Naive thymus-derived CD4-positive, alpha-beta T cell (primary cell): Measurements from ENCODE around the gene NHS. TPM values are rescaled to one million over a fixed set of nuclear protein-coding genes. Genes with fewer than 3 reads are reported as not detected.

Experiments
- ATAC-seq: fragments of 150-1000 bp; cut with Tn5 transposase; 2 replicates; pipeline ENCODE4 v1.10.0; 2021; ENCODE audit warnings: mild to moderate bottlenecking, moderate library complexity
- CTCF ChIA-PET: fragments of 350-600 bp; sonication (Branson Sonifier 250); formaldehyde crosslinking; loops from one replicate; lab custom pipeline; 2021; ENCODE audit warnings: antibody characterized with exemption; lab: Charles Lee
- POLR2A ChIA-PET: fragments of 350-600 bp; sonication (Branson Sonifier 250); formaldehyde crosslinking; loops from one replicate; lab custom pipeline; 2021; ENCODE audit warnings: antibody characterized with exemption, inconsistent platforms; lab: Charles Lee
- DNase-seq, 9 donors: peaks; one replicate each; pipeline versions ENCODE4 v3.0.0 to v3.0.0-alpha.2; 2020 to 2022; ENCODE audit warnings: mixed read lengths in 1 of 9
- H3K27ac ChIP-seq: one replicate; pipeline ENCODE4 v1.7.0; 2013; ENCODE audit warnings: mild to moderate bottlenecking, low read depth, low read length, moderate library complexity
- H3K27me3 ChIP-seq, 2 donors: one replicate each; pipeline ENCODE4 v1.7.0; 2013; ENCODE audit warnings: low read length in 2 of 2, mild to moderate bottlenecking in 2 of 2, moderate library complexity in 2 of 2; ENCODE audit not compliant: control insufficient read depth in 2 of 2, insufficient read depth in 2 of 2
- H3K36me3 ChIP-seq, 3 experiments: 1 replicate in 2 of 3; 2 replicates in 1 of 3; pipeline ENCODE4 v1.7.0; 2013; ENCODE audit warnings: low read length in 3 of 3, mild to moderate bottlenecking in 3 of 3, moderate library complexity in 1 of 3; ENCODE audit not compliant: insufficient read depth in 3 of 3, control insufficient read depth in 2 of 3
- H3K4me1 ChIP-seq, 2 donors: one replicate each; pipeline ENCODE4 v1.7.0; 2013; ENCODE audit warnings: low read length in 2 of 2, mild to moderate bottlenecking in 2 of 2, moderate library complexity in 1 of 2; ENCODE audit not compliant: control insufficient read depth in 2 of 2, insufficient read depth in 2 of 2
- H3K4me3 ChIP-seq: 2 replicates; pipeline ENCODE4 v1.7.0; 2013; ENCODE audit warnings: mild to moderate bottlenecking, low read length
- H3K9me3 ChIP-seq, 3 experiments: 1 replicate in 2 of 3; 2 replicates in 1 of 3; pipeline ENCODE4 v1.7.0; 2013; ENCODE audit warnings: low read length in 3 of 3; ENCODE audit not compliant: control insufficient read depth in 2 of 3
- H3K27ac Mint-ChIP-seq, 9 donors: one replicate each; pipeline ENCODE4 v1.8.0; 2020 to 2022; ENCODE audit warnings: mixed read lengths in 9 of 9, mild to moderate bottlenecking in 8 of 9, moderate library complexity in 5 of 9, inconsistent platforms in 2 of 9
- H3K27me3 Mint-ChIP-seq, 5 donors: one replicate each; pipeline ENCODE4 v1.8.0; 2021 to 2022; ENCODE audit warnings: mixed read lengths in 5 of 5, mild to moderate bottlenecking in 1 of 5
- H3K36me3 Mint-ChIP-seq, 5 donors: one replicate each; pipeline ENCODE4 v1.8.0; 2020 to 2022; ENCODE audit warnings: mixed read lengths in 5 of 5, mild to moderate bottlenecking in 3 of 5, inconsistent platforms in 1 of 5
- H3K4me1 Mint-ChIP-seq, 7 donors: one replicate each; pipeline ENCODE4 v1.8.0; 2020 to 2022; ENCODE audit warnings: mixed read lengths in 7 of 7, mild to moderate bottlenecking in 3 of 7, inconsistent platforms in 1 of 7
- H3K4me3 Mint-ChIP-seq, 10 donors: one replicate each; pipeline ENCODE4 v1.8.0; 2020 to 2022; ENCODE audit warnings: mild to moderate bottlenecking in 10 of 10, mixed read lengths in 10 of 10, moderate library complexity in 6 of 10, inconsistent platforms in 2 of 10
- H3K9me3 Mint-ChIP-seq, 11 donors: one replicate each; pipeline ENCODE4 v1.8.0; 2020 to 2022; ENCODE audit warnings: mixed read lengths in 11 of 11, mild to moderate bottlenecking in 4 of 11, inconsistent platforms in 1 of 11, moderate library complexity in 1 of 11
- intact Hi-C, 2 donors: fragments of 100-400 bp; cut with micrococcal nuclease; formaldehyde crosslinking; loops; one replicate each; pipeline ENCODE4 v1.15.1; 2023
- polyA plus RNA-seq, 2 donors: library from polyadenylated mRNA; unstranded; fragments of 300-500 nt; fragmentation: Illumina TruSeq; gene quantifications; one replicate each; pipeline ENCODE4 v1.2.3, GENCODE V29; 2021
- total RNA-seq, 6 experiments: library from RNA in 5 of 6; stranded (reverse) in 5 of 6; gene quantifications; 1 replicate in 5 of 6; 2 replicates in 1 of 6; pipeline ENCODE4 v1.2.3 and lab custom pipeline; 2021 to 2026

NHS gene
- total and polyA plus RNA-seq, 7 experiments from 2014 or later = 0.02 to 2.6 (median 0.32) TPM; not detected in 1

DNA sequence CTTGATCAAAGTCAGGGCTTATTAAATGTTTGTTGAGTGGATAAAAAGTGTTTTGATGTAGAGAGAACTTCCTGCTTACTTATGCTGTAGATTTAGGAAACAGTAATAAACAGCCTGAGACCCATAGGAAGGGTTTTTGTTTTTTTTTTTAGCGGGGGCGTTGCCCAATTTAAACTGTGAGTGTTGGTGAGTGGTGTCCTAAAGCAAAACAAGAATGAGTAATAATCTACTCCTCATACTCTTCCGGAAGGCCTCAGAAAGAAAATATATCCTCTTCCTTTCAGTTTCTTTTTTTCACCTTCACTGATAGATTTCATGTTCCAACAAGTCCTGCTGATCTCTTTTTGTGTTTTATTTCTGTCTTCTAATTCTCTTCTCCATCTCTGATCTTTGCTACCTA lies 257.9 kb downstream of the NHS start:
- POLR2A ChIA-PET = no interaction called here
- Mint-ChIP-seq H3K27ac (peak overlapping the region in 4 of 9 donors; percentile 46 to 82 (median 64)), H3K27me3 (no peaks in the 10 kb centered on the region), H3K4me3 (peak overlapping the region in 3 of 10 donors; percentile 14 to 69 (median 57)), H3K36me3 (no peaks in the 10 kb centered on the region), H3K4me1 (peaks cover 0 to 9% (median 6%) of the 10 kb centered on the region in 7 donors), H3K9me3 (peaks cover 0 to 2% (median 0%) of the 10 kb centered on the region in 11 donors)
- H3K27me3 ChIP-seq = no peaks in the 10 kb centered on the region
- intact Hi-C loops = loop anchor here in 1 of 2 donors (2.0 kb wide), 1 partner anchor 22 kb away; no protein-coding TSS in a partner anchor
- H3K4me3 ChIP-seq = no peak overlapping the region
- H3K4me1 ChIP-seq = peaks cover 0 to 5% of the 10 kb centered on the region in 2 donors
- CTCF ChIA-PET = no interaction called here
- DNase-seq (no peak), ATAC-seq (no peak)
- H3K9me3 ChIP-seq = no peaks in the 10 kb centered on the region
- H3K27ac ChIP-seq = no peak overlapping the region
- H3K36me3 ChIP-seq = no peaks in the 10 kb centered on the region

DNA sequence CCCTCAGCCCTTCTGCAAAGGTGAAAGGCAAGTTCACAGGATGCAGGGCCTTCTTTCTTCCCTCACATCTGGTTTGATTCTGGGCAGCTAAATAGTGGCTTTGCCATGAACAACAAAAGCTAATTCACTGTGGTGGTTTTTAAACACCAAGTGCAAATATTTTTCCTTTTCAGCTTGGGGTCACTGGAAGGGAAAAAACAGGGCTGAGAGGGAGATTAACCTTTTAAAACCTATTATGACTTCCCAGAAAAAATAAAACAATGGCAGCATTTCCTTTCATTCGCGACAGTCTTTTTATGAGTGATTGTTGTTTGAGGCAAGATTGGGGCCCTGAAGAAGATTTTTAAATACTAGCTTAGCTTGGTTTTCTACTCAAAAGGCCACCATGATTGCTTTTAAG lies 258.5 kb downstream of the NHS start:
- POLR2A ChIA-PET = no interaction called here
- no peaks in the 10 kb centered on the region for H3K27me3 ChIP-seq
- no peaks in the 10 kb centered on the region for H3K36me3 ChIP-seq
- Mint-ChIP-seq H3K4me1 (peaks cover 0 to 9% (median 6%) of the 10 kb centered on the region in 7 donors), H3K27me3 (no peaks in the 10 kb centered on the region), H3K9me3 (peaks cover 0 to 2% (median 0%) of the 10 kb centered on the region in 11 donors), H3K36me3 (no peaks in the 10 kb centered on the region), H3K4me3 (peak overlapping the region in 1 of 10 donors; percentile 69), H3K27ac (peak overlapping the region in 3 of 9 donors; percentile 46 to 82 (median 56))
- no peak overlapping the region for H3K27ac ChIP-seq
- ATAC-seq (no peak), DNase-seq (no peak)
- no peak overlapping the region for H3K4me3 ChIP-seq
- H3K9me3 ChIP-seq = no peaks in the 10 kb centered on the region
- H3K4me1 ChIP-seq = peaks cover 0 to 5% of the 10 kb centered on the region in 2 donors
- intact Hi-C loops = loop anchor here in 1 of 2 donors (2.0 kb wide), 1 partner anchor 21 kb away; no protein-coding TSS in a partner anchor
- CTCF ChIA-PET = interaction anchor here (0.6 kb wide), 1 partner anchor 1279 kb away, joined by 3 read pairs; no protein-coding TSS in a partner anchor

DNA sequence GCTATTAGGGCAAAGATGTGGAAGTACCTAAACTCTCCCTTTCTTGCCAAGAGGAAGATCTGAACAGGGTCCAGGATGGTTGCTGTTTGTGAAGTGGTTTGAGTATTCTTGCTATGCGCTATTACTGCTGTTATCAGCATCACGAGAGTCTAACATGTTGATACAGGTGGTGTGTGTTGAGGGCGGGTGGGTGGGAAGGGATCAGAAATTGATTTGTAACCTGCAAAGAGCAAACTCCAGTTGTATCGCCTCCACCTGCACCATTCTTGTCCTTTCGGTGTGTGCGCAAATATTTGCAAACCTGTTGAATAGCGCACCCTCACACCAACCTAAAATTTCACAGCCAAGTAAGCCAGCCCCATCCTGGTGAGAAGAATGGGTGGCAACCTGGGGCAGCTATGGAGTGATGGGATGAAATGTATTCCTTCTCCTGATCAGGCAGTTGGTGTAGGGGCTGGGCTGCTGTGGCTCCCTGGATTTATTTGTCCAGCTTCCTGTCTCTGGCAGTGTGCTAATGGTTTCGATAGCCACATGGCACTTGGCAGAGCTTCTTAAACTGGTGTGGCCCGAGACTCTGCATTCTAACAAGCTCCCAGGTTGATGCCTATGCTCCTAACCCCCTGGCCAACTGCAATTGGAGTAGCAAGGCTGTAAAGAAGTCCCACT lies 259.7 kb downstream of the NHS start:
- H3K27ac ChIP-seq = no peak overlapping the region
- POLR2A ChIA-PET = no interaction called here
- H3K9me3 ChIP-seq = no peaks in the 10 kb centered on the region
- intact Hi-C loops = no loop called here
- Mint-ChIP-seq H3K9me3 (peaks cover 0 to 1% (median 0%) of the 10 kb centered on the region in 11 donors), H3K4me3 (no peak overlapping the region), H3K4me1 (peaks cover 0 to 9% (median 6%) of the 10 kb centered on the region in 7 donors), H3K36me3 (no peaks in the 10 kb centered on the region), H3K27ac (peak overlapping the region in 1 of 9 donors; percentile 68), H3K27me3 (no peaks in the 10 kb centered on the region)
- H3K4me1 ChIP-seq = peaks cover 0 to 5% of the 10 kb centered on the region in 2 donors
- no peaks in the 10 kb centered on the region for H3K36me3 ChIP-seq
- CTCF ChIA-PET = no interaction called here
- no peak for ATAC-seq
- H3K4me3 ChIP-seq = no peak overlapping the region
- H3K27me3 ChIP-seq = no peaks in the 10 kb centered on the region
- DNase-seq = no peak

GRCh38 chrX:17635231-17635630 lies 260.2 kb downstream of the NHS start:
- peaks cover 0 to 1% (median 0%) of the 10 kb centered on the region in 11 donors for H3K9me3 Mint-ChIP-seq
- ATAC-seq (no peak), DNase-seq (no peak)
- peaks cover 0 to 5% of the 10 kb centered on the region in 2 donors for H3K4me1 ChIP-seq
- H3K36me3 Mint-ChIP-seq = no peaks in the 10 kb centered on the region
- ChIA-PET CTCF (no interaction called here), POLR2A (no interaction called here)
- no peaks in the 10 kb centered on the region for H3K27me3 Mint-ChIP-seq
- H3K4me3 ChIP-seq = no peak overlapping the region
- H3K27ac ChIP-seq = no peak overlapping the region
- no peak overlapping the region for H3K27ac Mint-ChIP-seq
- no peak overlapping the region for H3K4me3 Mint-ChIP-seq
- intact Hi-C loops = no loop called here
- H3K27me3 ChIP-seq = no peaks in the 10 kb centered on the region
- H3K36me3 ChIP-seq = no peaks in the 10 kb centered on the region
- H3K9me3 ChIP-seq = no peaks in the 10 kb centered on the region
- H3K4me1 Mint-ChIP-seq = peaks cover 0 to 9% (median 6%) of the 10 kb centered on the region in 7 donors

DNA sequence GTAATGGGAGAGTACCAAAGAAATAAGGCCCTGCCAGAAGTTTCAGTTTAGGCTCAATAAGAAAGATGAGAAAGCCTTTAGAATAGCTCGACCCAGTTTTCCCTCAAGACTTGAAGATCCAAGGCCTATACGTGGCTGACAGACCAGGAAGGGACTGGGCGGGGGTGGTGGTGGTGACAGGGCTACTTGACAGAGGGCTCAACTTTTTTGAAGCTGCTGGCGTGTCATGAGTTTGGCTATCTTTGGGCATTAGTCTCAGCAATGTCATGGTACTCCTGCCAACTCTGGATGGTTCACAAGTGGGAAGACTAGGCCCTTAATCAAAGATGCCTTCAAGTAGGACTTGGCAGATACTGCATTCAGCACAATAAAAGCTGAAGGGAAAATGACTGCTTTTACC lies 262.2 kb downstream of the NHS start:
- H3K36me3 Mint-ChIP-seq = no peaks in the 10 kb centered on the region
- CTCF ChIA-PET = no interaction called here
- no peaks in the 10 kb centered on the region for H3K27me3 Mint-ChIP-seq
- POLR2A ChIA-PET = no interaction called here
- intact Hi-C loops = no loop called here
- peaks cover 0 to 1% (median 0%) of the 10 kb centered on the region in 11 donors for H3K9me3 Mint-ChIP-seq
- no peak overlapping the region for H3K27ac ChIP-seq
- H3K4me3 Mint-ChIP-seq = no peak overlapping the region
- no peak overlapping the region for H3K27ac Mint-ChIP-seq
- H3K4me1 Mint-ChIP-seq = peaks cover 0 to 9% (median 6%) of the 10 kb centered on the region in 7 donors
- H3K36me3 ChIP-seq = no peaks in the 10 kb centered on the region
- H3K4me3 ChIP-seq = no peak overlapping the region
- no peak for ATAC-seq
- DNase-seq = no peak
- no peaks in the 10 kb centered on the region for H3K9me3 ChIP-seq
- peaks cover 0 to 5% of the 10 kb centered on the region in 2 donors for H3K4me1 ChIP-seq
- H3K27me3 ChIP-seq = no peaks in the 10 kb centered on the region

GRCh38 chrX:17638731-17639130 lies 263.7 kb downstream of the NHS start:
- DNase-seq (no peak), ATAC-seq (no peak)
- Mint-ChIP-seq H3K27ac (no peak overlapping the region), H3K9me3 (peaks cover 0 to 2% (median 0%) of the 10 kb centered on the region in 11 donors), H3K27me3 (no peaks in the 10 kb centered on the region), H3K4me3 (no peak overlapping the region), H3K36me3 (no peaks in the 10 kb centered on the region), H3K4me1 (peaks cover 0 to 2% (median 0%) of the 10 kb centered on the region in 7 donors)
- Histone ChIP-seq H3K27ac (no peak overlapping the region), H3K27me3 (no peaks in the 10 kb centered on the region), H3K4me3 (no peak overlapping the region), H3K9me3 (no peaks in the 10 kb centered on the region), H3K4me1 (no peaks in the 10 kb centered on the region), H3K36me3 (no peaks in the 10 kb centered on the region)
- CTCF ChIA-PET = no interaction called here
- POLR2A ChIA-PET = no interaction called here
- intact Hi-C loops = no loop called here

- H3K27ac Mint-ChIP-seq = no peak overlapping the region
- no peak overlapping the region for H3K4me3 Mint-ChIP-seq
- Histone ChIP-seq H3K4me3 (no peak overlapping the region), H3K27ac (no peak overlapping the region), H3K4me1 (no peaks in the 10 kb centered on the region), H3K9me3 (no peaks in the 10 kb centered on the region), H3K36me3 (no peaks in the 10 kb centered on the region), H3K27me3 (no peaks in the 10 kb centered on the region)
- DNase-seq (no peak), ATAC-seq (no peak)
- no peaks in the 10 kb centered on the region for H3K27me3 Mint-ChIP-seq
- ChIA-PET POLR2A (no interaction called here), CTCF (no interaction called here)
- H3K4me1 Mint-ChIP-seq = peaks cover 0 to 5% (median 0%) of the 10 kb centered on the region in 7 donors
- no peaks in the 10 kb centered on the region for H3K36me3 Mint-ChIP-seq
- intact Hi-C loops = no loop called here
- peaks cover 0 to 2% (median 0%) of the 10 kb centered on the region in 11 donors for H3K9me3 Mint-ChIP-seq
Measured at GRCh38 chrX:17642891-17643290, 267.9 kb downstream of the NHS start.
